Fibroblast of peridontal ligament (primary cell): ENCODE data around the gene ADA.
"Not testable (repeated sequence)": the region's sequence is repeated elsewhere in the genome, so short reads cannot be mapped to it uniquely, and the experiment has no call there.

Source experiments
- DNase-seq: peaks from one replicate; pipeline ENCODE4 v3.0.0-alpha.2; 2010; ENCODE audit errors: extremely low read depth

ADA gene

GRCh38 chr20:44599715-44600114 lies 51.8 kb downstream of the ADA start:
- DNase-seq = no peak

DNA sequence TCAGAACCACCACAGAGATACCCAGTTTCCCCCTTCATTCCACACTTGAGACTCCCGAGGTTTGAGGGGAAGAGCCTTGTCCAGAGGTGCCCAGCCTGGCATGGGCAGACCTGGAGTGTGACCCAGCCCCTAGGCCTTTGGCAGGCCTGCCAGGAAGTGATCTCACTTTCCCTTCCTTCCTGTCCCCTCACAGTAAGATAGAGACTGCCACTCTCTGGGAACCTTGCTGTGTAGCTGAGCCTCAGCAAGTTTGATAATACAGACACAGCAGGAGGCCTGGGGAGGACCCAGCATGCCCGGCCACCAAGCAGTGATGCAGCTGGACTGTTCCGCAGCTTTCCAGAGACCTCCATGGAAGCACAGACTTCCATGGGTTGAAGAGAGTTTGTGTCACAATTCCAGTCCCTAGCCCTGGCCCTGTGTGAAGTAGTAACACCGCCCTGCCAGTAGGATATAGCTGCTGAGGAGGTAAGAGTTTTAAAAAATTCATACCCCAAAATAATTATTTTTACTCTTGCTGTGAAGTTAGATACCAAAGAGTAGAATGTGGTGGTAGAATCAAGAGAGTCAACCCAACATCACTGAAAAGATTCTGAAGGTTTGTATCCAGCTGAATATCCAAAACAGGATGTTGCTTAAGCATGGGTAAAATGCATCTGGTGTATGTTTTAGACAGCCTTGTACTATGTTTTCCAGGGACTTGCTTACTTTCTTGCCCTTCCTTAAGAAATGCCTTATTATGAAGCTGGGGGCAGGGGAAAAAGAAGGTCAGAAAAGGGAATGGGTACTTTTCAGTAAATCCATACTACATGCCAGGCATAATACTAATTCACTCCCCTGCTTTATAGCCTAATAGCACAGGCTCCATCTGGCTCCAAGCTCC lies 52.8 kb downstream of the ADA start:
- no peak for DNase-seq

GRCh38 chr20:44597930-44598329 lies 53.6 kb downstream of the ADA start:
- DNase-seq = no peak

DNA sequence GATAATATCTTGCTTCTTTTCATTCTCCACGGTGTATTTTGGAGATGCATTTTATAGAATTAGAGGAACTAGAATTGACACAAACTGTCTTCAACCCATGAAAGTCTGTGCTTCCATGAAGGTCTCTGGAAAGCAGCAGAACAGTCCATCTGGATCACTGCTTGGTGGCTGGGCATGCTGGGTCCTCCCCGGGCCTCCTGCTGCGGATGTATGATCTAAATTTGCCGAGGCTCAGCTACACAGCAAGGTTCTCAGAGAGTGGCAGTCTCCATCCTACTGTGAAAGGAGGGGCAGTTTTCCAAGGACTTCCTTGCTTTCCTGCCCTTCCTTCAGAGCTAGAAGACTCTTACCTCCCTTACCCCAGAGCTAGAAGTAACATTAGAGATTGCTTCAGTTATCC lies 54.0 kb downstream of the ADA start:
- no peak for DNase-seq

DNA sequence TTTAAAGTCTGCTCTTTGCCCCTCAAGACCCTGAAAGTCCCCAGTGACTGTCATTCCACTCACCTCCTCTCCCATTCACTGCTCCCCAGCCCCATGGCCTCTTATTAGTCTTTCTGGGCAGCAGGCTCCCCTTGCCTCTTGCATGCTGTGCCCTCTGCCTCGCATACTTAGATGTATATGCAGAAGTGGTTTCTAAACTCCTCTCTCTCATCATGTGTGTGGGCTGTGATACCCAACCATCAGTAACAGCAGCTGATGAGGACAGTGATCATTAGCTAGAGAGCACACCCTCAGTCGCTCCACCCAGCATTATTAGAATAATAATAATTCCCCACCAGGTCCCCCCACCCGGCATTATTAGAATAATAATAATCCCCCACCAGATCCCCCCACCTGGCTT lies 54.6 kb downstream of the ADA start:
- no peak for DNase-seq

GRCh38 chr20:44596010-44596409 lies 55.5 kb downstream of the ADA start:
- no peak for DNase-seq

GRCh38 chr20:44594730-44595129 lies 56.8 kb downstream of the ADA start:
- peak; percentile 48 for DNase-seq

GRCh38 chr20:44593751-44594150 lies 57.7 kb downstream of the ADA start:
- no peak for DNase-seq

GRCh38 chr20:44592366-44592765 lies 59.1 kb downstream of the ADA start:
- DNase-seq = no peak

- no peak for DNase-seq
Observed at GRCh38 chr20:44590980-44591778, 60.3 kb downstream of the ADA start.

- DNase-seq = no peak
Observed at GRCh38 chr20:44589537-44589936, 62.0 kb downstream of the ADA start.

DNA sequence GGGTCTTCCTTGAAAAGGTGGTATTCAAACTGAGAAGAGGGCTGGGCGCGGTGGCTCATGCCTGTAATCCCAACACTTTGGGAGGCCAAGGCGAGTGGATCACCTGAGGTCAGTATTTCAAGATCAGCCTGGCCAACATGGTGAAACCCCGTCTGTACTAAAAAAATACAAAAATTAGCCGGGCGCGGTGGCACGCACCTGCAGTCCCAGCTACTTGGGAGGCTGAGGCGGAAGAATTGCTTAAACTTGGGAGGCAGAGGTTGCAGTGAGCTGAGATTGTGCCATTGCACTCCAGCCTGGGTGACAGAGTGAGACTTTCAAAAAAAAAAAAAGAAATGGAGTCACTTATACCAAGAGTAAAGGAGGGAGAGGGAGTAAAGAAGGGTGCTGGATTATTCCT lies 63.2 kb downstream of the ADA start:
- DNase-seq = not testable (repeated sequence)

GRCh38 chr20:44587035-44587980 lies 64.2 kb downstream of the ADA start:
- DNase-seq = no peak

DNA sequence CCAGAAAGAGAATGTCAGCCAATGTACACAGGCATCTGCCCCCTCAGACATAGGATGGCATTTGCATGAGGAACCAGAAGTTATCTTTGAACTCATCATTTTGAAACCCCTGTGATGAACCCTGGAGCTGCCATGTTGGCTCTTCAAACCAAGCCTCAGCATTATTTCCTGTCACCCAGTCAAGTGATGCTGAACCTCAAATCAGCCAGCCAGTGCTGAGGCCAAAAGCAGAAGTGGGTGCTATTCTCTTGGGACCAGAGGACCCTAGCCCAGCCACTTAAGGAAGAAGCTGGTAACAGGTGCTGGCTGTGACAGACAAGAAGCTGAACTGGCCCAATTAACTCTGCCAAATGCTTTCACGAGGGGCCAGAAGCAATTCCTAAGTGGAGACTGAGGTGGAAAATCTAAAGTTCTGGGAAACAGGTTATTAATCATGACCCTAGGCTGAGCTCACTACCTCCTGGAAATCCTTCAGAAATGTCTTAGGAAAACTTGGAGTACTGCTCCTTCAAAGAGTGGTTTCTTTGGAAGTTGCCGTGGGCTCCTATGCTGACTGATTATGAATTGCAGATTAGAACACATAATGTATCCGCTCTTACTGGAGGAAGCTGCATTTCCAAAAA lies 65.1 kb downstream of the ADA start:
- DNase-seq = no peak

DNA sequence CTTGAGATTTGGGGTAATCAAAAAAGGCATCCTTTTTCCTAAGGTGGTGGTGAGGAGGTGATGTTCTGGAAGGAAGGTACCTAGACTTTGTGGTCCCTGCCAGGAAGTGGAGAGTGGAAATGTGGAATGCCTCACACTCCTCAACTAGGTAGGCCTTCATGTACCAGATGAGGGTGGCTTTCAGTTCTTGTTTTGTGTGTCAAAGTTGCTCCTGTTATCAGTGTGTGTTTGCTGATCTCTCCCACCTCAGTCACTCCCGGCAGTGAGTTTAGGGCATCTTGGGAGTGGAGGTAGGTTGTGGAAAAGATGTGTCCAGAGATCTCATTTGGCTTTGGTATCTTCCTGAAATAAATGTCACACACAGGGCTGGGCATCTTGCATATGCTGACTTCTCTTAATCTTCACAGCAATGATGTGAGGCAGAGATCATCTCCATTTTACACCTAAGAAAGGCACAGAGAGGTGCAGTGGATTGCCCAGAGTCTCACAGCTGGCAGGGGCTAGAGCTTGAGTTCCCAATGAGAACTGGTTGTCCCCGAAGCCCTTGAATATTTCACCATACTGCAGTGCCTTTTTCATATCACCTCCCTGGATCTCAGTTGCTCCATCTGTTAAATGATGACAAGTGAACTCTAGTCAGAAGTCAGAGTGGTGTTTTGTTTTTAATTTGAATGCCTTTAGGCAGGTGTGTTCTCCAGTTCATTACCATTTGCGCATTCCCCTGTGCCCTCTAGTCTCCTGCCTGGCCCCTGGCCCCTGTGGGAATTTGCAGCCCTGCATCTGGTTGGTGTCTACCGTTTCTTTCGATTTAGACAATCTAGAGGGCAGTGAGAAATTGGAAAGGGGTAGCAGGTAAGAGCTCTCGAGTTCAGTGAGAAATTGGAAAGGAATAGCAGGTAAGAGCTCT lies 66.2 kb downstream of the ADA start:
- DNase-seq = no peak

DNA sequence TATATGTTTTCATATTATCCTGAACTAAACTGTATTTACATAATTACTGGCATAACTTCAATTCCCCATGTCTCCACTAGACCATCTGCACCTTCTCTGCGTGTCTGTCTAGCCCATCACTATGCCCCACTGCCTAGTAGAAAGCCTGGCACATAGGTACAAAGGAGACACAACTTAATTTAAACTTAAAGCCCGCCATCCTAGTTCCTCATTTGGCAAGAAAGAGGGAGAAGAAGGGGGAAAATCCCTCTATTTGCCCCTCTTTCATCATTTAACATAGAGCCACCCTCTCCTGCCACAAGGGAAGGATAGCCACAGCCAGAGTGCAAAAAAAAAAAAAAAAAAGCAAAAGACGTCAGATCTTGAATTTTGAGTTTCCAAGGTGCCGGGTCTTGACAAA lies 67.3 kb downstream of the ADA start:
- no peak for DNase-seq

DNA sequence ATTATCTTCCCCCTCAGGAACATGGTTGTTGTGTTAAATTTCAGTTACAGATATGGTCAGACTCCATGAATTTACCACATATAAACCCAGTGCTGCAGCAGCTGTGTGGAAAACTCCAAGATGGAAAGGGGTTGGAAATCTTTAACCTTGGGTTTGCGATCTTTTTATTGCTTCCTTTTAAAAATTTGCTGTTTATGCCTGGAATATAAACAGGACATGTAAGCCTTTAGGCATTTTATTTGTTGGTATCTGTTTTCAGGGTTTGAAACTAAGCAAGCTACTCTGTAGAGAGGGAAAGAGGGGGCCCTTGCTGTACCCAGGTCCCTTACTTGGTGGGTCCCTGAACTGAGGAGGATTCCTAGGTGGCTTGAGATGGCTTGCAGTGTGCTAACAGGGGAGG lies 68.3 kb downstream of the ADA start:
- peak; percentile 25 for DNase-seq

GRCh38 chr20:44582311-44583025 lies 69.0 kb downstream of the ADA start, which contains the start of gene PKIG:
Gene PKIG, plus strand, starts transcription at chr20:44582579. Its CDS starts 31,978 bp downstream, at chr20:44614557.
- peak; percentile 91 for DNase-seq

- peak; percentile 25 for DNase-seq
Observed at GRCh38 chr20:44581515-44581914, 70.0 kb downstream of the ADA start.
